H1 (cell line): ENCODE measurements around the gene UBQLN1.

Experiments
- ATF3 ChIP-seq: IDR thresholded peaks from 2 replicates; pipeline ENCODE4 v1.6.1; 2011; ENCODE audit warnings: low read depth, mild to moderate bottlenecking, low read length; ENCODE audit not compliant: insufficient read depth
- CEBPB ChIP-seq: IDR thresholded peaks from 2 replicates; pipeline ENCODE4 v1.6.1; 2012; ENCODE audit warnings: low read depth, low read length
- CHD2 ChIP-seq: IDR thresholded peaks from 2 replicates; pipeline ENCODE4 v1.6.1; 2012; ENCODE audit warnings: low read length, improper control_type of control experiment
- CTCF ChIP-seq, 3 experiments: IDR thresholded peaks; 1 replicate in 2 of 3; 2 replicates in 1 of 3; pipeline versions ENCODE4 v1.5.1 to v1.6.1; 2011; ENCODE audit warnings: low read length in 3 of 3, mild to moderate bottlenecking in 3 of 3, inconsistent platforms in 2 of 3, low read depth in 1 of 3, moderate library complexity in 1 of 3; ENCODE audit not compliant: insufficient read depth in 1 of 3; ENCODE audit errors: control extremely low read depth in 1 of 3
- EZH2 ChIP-seq: fragments of 200-600 bp; sonication (generic); IDR thresholded peaks from 2 replicates; pipeline ENCODE4 v1.7.1; 2012; ENCODE audit warnings: low read depth, mild to moderate bottlenecking, moderate library complexity, low read length, inconsistent platforms; ENCODE audit not compliant: severe bottlenecking
- GABPA ChIP-seq: IDR thresholded peaks from 2 replicates; pipeline ENCODE4 v1.6.1; 2011; ENCODE audit warnings: mild to moderate bottlenecking, low read length, moderate library complexity, borderline replicate concordance; ENCODE audit not compliant: insufficient read depth
- JUND ChIP-seq: IDR thresholded peaks from 2 replicates; pipeline ENCODE4 v1.6.1; 2011; ENCODE audit warnings: mild to moderate bottlenecking, improper control_type of control experiment, low read length
- KDM5A ChIP-seq: fragments of 200-600 bp; IDR thresholded peaks from 2 replicates; pipeline ENCODE4 v1.7.1; 2012; ENCODE audit warnings: mild to moderate bottlenecking, low read length, inconsistent platforms, mixed read lengths
- RFX5 ChIP-seq: IDR thresholded peaks from 2 replicates; pipeline ENCODE4 v1.6.1; 2011; ENCODE audit warnings: low read depth, low read length, improper control_type of control experiment, borderline replicate concordance
- SP1 ChIP-seq: IDR thresholded peaks from 2 replicates; pipeline ENCODE4 v1.6.1; 2011; ENCODE audit warnings: low read depth, low read length
- SP2 ChIP-seq: IDR thresholded peaks from 2 replicates; pipeline ENCODE4 v1.6.1; 2012; ENCODE audit warnings: mild to moderate bottlenecking, low read length, inconsistent platforms
- TCF12 ChIP-seq: IDR thresholded peaks from 2 replicates; pipeline ENCODE4 v1.6.1; 2011; ENCODE audit warnings: low read depth, mild to moderate bottlenecking, low read length

DNA sequence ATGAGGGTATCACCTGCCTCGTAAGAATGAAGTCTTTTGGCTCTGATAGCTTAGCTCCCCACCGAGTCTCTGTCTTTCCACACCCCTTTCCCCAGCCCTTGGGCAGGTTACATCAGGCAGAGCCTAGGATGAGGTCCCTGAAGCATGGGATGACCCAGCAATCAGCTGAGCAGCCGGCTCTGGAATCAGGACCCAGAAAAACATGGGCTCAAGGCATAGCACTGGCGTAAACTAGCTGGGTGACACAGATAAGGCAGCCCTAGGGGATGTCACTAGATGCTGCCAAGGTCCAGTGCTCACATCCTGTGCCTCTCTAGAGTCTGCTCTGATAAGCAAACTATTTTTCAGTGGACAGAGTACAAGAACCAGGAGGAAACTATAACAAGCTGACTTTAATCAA lies 58.2 kb downstream of the UBQLN1 start:
- TF ChIP-seq RFX5 (no peak), GABPA (no peak), SP1 (no peak), KDM5A (no peak), EZH2 (no peak), SP2 (no peak), CEBPB (no peak), ATF3 (no peak), CHD2 (no peak), CTCF (IDR thresholded peaks at IDR 0.05; ENCODE audit: control extremely low read depth in 1 of 3, insufficient read depth in 1 of 3, low read depth in 1 of 3, low read length in 3 of 3) (no peak), TCF12 (no peak), JUND (no peak)
